Activated T-cell treated with anti-CD3 and anti-CD28 coated beads, Interleukin-2, amount 50 U/mL, for 4 hours (primary cell): Measurements from ENCODE around the gene GRID2IP. TPM values are rescaled to one million over a fixed set of nuclear protein-coding genes. Genes with fewer than 3 reads are reported as not detected.
"Not testable (repeated sequence)": the region's sequence is repeated elsewhere in the genome, so short reads cannot be mapped to it uniquely, and the experiment has no call there.

Experiments
- ATAC-seq, 2 donors: fragments of 200-7000 bp; cut with Tn5 transposase; one replicate each; pipeline ENCODE4 v1.10.0; 2021
- DNase-seq: peaks from one replicate; pipeline ENCODE4 v3.0.0-alpha.2; 2020
- H3K27me3 Mint-ChIP-seq: one replicate; pipeline ENCODE4 v1.8.0; 2021; ENCODE audit warnings: low read depth, mixed read lengths
- H3K36me3 Mint-ChIP-seq: one replicate; pipeline ENCODE4 v1.8.0; 2022; ENCODE audit warnings: mixed read lengths; ENCODE audit not compliant: insufficient read depth
- H3K4me1 Mint-ChIP-seq: one replicate; pipeline ENCODE4 v1.8.0; 2021; ENCODE audit warnings: low read depth, mixed read lengths
- H3K4me3 Mint-ChIP-seq: one replicate; pipeline ENCODE4 v1.8.0; 2021; ENCODE audit warnings: mild to moderate bottlenecking, moderate library complexity, mixed read lengths
- H3K9me3 Mint-ChIP-seq: one replicate; pipeline ENCODE4 v1.8.0; 2021; ENCODE audit warnings: mixed read lengths
- total RNA-seq, 3 donors: library from RNA; stranded (reverse); gene quantifications; one replicate each; pipeline ENCODE4 v1.2.1, GENCODE V29; 2021

Gene GRID2IP
- under 1 TPM in 1 of 3 donors, not detected in 2; 0.13 TPM for total RNA-seq

DNA sequence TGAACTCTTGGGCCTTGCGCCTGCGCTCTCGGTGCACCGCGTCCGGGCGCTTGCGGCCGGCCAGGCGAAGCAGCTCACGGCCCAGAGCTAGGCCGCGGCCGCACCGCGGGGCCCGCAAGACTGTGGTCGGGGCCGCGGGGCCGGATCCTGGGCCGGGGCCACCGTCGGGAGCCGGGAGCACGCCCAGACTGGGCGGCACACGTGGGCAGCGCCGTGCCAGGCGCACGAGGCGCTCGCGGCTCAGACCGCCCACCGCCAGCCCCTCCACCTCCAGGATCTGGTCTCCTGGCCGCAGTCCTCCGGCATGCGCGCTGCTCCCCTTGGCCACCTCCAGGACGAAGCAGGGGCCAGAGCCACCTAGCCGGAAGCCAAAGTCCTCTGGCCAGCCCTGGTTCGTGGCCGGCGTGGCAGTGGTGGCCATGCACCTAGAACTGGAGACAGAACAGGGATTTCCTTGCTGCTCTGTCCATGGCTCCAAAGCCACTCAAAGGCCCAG lies at the start of gene GRID2IP:
Gene GRID2IP (minus strand): TSS at position 446 of the 496 bp plus-strand sequence. CDS start 25 bp downstream, at position 421.
- H3K4me1 Mint-ChIP-seq: peaks cover 9% of the 10 kb centered on the region
- H3K27me3 Mint-ChIP-seq: no peaks in the 10 kb centered on the region
- no peak for DNase-seq
- H3K4me3 Mint-ChIP-seq: no peak within 1 kb of the TSS
- H3K9me3 Mint-ChIP-seq: no peaks in the 10 kb centered on the region
- no peaks in the 10 kb centered on the region for H3K36me3 Mint-ChIP-seq
- ATAC-seq: no peak

- Mint-ChIP-seq H3K4me1 (peaks cover 3% of the 10 kb centered on the region), H3K36me3 (peaks cover 34% of the 10 kb centered on the region), H3K9me3 (no peaks in the 10 kb centered on the region)
Measured at GRCh38 chr7:6600093-6600492, 48.8 kb upstream of the GRID2IP start.

GRCh38 chr7:6590645-6591110 lies 39.4 kb upstream of the GRID2IP start:
- DNase-seq (no peak), ATAC-seq (peak in 1 of 2 donors; percentile 5)
- H3K27me3 Mint-ChIP-seq: no peaks in the 10 kb centered on the region
- peaks cover 22% of the 10 kb centered on the region for H3K36me3 Mint-ChIP-seq
- H3K9me3 Mint-ChIP-seq: no peaks in the 10 kb centered on the region
- H3K4me3 Mint-ChIP-seq: peak overlapping the region; percentile 83
- H3K4me1 Mint-ChIP-seq: peaks cover 21% of the 10 kb centered on the region

More at GRCh38 chr7:6600093-6600492, 48.8 kb upstream of the GRID2IP start:
- no peak for DNase-seq
- no peak for ATAC-seq
- no peak overlapping the region for H3K4me3 Mint-ChIP-seq
- H3K27me3 Mint-ChIP-seq: no peaks in the 10 kb centered on the region

DNA sequence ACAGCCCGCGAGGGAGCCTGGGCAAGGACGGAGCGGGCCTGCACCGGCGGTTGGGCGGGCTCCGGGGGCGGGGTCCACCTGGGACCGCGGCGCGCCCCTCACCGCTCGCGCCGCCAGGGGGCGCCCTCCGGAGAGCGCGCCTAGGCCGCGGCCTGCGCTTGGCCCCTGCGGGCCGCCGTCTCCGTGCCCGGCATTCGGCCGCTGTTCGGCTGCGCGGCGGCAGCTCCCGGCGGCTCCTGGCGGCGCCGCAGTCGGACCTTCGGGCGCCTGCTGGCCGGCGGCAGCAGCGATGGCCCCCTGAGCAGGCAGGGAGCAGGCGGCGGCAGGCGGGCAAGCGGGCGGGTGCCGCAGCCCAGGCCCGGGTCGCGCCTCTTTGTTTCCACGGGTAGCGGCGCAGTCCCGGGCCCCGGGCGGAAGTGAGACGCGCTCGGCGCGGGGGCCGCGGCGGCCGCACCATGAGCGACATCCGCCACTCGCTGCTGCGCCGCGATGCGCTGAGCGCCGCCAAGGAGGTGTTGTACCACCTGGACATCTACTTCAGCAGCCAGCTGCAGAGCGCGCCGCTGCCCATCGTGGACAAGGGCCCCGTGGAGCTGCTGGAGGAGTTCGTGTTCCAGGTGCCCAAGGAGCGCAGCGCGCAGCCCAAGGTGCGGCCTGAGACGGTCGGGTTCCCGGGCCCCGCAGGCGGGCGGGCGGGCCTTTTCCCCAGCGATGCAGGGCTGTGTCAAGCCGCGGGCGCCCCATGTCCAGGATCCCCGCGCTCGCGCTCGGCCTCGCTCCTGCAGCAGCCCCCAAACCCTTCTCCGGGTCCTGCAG lies 38.8 kb upstream of the GRID2IP start, which contains the start of gene INTS15:
Gene INTS15 (plus strand): TSS at position 193 of the 816 bp plus-strand sequence. CDS start 263 bp downstream, at position 456.
- DNase-seq: peak; percentile 75
- Mint-ChIP-seq H3K27me3 (no peaks in the 10 kb centered on the region), H3K4me1 (peaks cover 21% of the 10 kb centered on the region), H3K36me3 (peaks cover 20% of the 10 kb centered on the region), H3K9me3 (no peaks in the 10 kb centered on the region), H3K4me3 (peak within 1 kb of the TSS; percentile 83)
- peak; percentile 92 for ATAC-seq

- DNase-seq: no peak
- no peaks in the 10 kb centered on the region for H3K27me3 Mint-ChIP-seq
- peak overlapping the region; percentile 73 for H3K4me3 Mint-ChIP-seq
- H3K36me3 Mint-ChIP-seq: peaks cover 21% of the 10 kb centered on the region
- H3K9me3 Mint-ChIP-seq: no peaks in the 10 kb centered on the region
- no peak for ATAC-seq
- H3K4me1 Mint-ChIP-seq: peaks cover 21% of the 10 kb centered on the region
Measured at GRCh38 chr7:6589151-6589828, 38.0 kb upstream of the GRID2IP start.

- Mint-ChIP-seq H3K27me3 (no peaks in the 10 kb centered on the region), H3K4me3 (peak overlapping the region; percentile 73), H3K9me3 (no peaks in the 10 kb centered on the region), H3K4me1 (peaks cover 21% of the 10 kb centered on the region), H3K36me3 (peaks cover 21% of the 10 kb centered on the region)
- ATAC-seq: no peak
- no peak for DNase-seq
Measured at GRCh38 chr7:6588566-6588965, 37.3 kb upstream of the GRID2IP start.

- peaks cover 25% of the 10 kb centered on the region for H3K36me3 Mint-ChIP-seq
- not testable (repeated sequence) for H3K27me3 Mint-ChIP-seq, ATAC-seq, DNase-seq, H3K9me3 Mint-ChIP-seq, H3K4me3 Mint-ChIP-seq, H3K4me1 Mint-ChIP-seq
Measured at GRCh38 chr7:6585746-6586432, 34.6 kb upstream of the GRID2IP start.

DNA sequence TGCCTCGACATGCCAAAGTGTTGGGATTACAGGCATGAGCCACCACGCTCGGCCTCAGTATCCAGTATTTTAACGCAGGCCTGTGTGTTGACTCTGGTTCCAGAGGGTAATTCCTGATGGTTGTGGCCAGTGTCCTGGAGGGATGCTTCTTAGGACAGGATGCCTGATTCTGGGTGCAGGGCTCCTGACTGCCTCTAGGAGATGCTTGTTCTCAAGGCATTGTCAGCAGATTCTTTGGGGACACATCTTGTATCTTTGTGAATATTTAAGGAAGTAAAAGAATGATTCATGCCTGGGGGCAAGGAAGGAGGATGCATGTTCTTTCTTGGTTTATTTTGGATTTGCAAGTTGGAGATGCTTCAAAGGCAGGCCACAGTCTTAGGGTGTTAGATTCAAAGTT lies 28.2 kb upstream of the GRID2IP start:
- Mint-ChIP-seq H3K9me3 (no peaks in the 10 kb centered on the region), H3K27me3 (no peaks in the 10 kb centered on the region), H3K4me1 (no peaks in the 10 kb centered on the region), H3K4me3 (peak overlapping the region; percentile 89), H3K36me3 (peaks cover 15% of the 10 kb centered on the region)
- ATAC-seq: no peak
- DNase-seq: no peak

- Mint-ChIP-seq H3K4me1 (no peaks in the 10 kb centered on the region), H3K27me3 (no peaks in the 10 kb centered on the region), H3K4me3 (peak overlapping the region; percentile 89), H3K36me3 (peaks cover 12% of the 10 kb centered on the region), H3K9me3 (no peaks in the 10 kb centered on the region)
- ATAC-seq: no peak
- no peak for DNase-seq
Measured at GRCh38 chr7:6578114-6579084, 27.1 kb upstream of the GRID2IP start.

GRCh38 chr7:6577369-6578113 lies 26.3 kb upstream of the GRID2IP start, which contains the start of gene ZDHHC4:
Gene ZDHHC4 (plus strand): TSS chr7:6577454. CDS start chr7:6580562, 3,108 bp downstream.
- no peaks in the 10 kb centered on the region for H3K4me1 Mint-ChIP-seq
- DNase-seq (peak; percentile 81), ATAC-seq (peak; percentile 98)
- peaks cover 12% of the 10 kb centered on the region for H3K36me3 Mint-ChIP-seq
- peaks cover 5% of the 10 kb centered on the region for H3K27me3 Mint-ChIP-seq
- H3K9me3 Mint-ChIP-seq: no peaks in the 10 kb centered on the region
- peak within 1 kb of the TSS; percentile 89 for H3K4me3 Mint-ChIP-seq

DNA sequence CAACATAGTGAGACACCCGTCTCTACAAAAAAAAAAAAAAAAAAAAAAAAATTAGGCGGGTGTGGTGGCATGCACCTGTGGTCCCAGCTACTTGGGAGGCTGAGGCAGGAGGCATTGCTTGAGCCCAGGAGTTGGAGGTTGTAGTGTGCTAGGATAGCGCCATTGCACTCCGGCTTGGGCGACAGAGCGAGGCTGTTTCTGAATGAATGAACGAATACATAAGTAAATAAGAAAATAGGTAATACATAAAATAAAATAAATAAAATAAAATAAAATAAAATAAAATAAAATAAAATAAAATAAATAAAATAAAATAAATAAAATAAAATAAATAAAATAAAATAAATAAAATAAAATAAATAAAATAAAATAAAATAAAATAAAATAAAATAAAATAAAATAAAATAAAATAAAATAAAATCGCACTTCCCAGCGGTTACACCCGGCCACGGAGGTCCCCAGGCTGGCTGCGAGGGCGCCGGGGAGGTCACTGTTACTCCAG lies 25.7 kb upstream of the GRID2IP start:
- not testable (repeated sequence) for H3K36me3 Mint-ChIP-seq, DNase-seq, H3K27me3 Mint-ChIP-seq, H3K4me1 Mint-ChIP-seq, ATAC-seq, H3K9me3 Mint-ChIP-seq
- H3K4me3 Mint-ChIP-seq: peak overlapping the region; percentile 89

GRCh38 chr7:6576024-6576866 lies 25.0 kb upstream of the GRID2IP start:
- ATAC-seq (no peak), DNase-seq (no peak)
- peaks cover 5% of the 10 kb centered on the region for H3K27me3 Mint-ChIP-seq
- no peaks in the 10 kb centered on the region for H3K4me1 Mint-ChIP-seq
- H3K9me3 Mint-ChIP-seq: no peaks in the 10 kb centered on the region
- peak overlapping the region; percentile 70 for H3K4me3 Mint-ChIP-seq
- H3K36me3 Mint-ChIP-seq: peaks cover 3% of the 10 kb centered on the region
